Central memory CD8-positive, alpha-beta T cell (primary cell): ENCODE measurements around the gene CHCHD6.
A peak's percentile ranks its signal among the peaks of the same experiment; 100 is the strongest.

Experiments
- ATAC-seq: fragments of 150-1000 bp; cut with Tn5 transposase; replicated peaks from 2 replicates; pipeline ENCODE4 v1.10.0; 2022; ENCODE audit warnings: mild to moderate bottlenecking, moderate FRiP score, moderate number of reproducible peaks; ENCODE audit not compliant: poor library complexity, severe bottlenecking; ENCODE audit errors: extremely low read depth
- DNase-seq, 2 donors: peaks; one replicate each; pipeline ENCODE4 v3.0.0; 2021; ENCODE audit warnings: low spot score in 2 of 2
- H3K27ac Mint-ChIP-seq: one replicate; pipeline ENCODE4 v1.8.0; 2022; ENCODE audit warnings: low read depth, mild to moderate bottlenecking, moderate library complexity, mixed read lengths
- H3K27me3 Mint-ChIP-seq: one replicate; pipeline ENCODE4 v1.8.0; 2022; ENCODE audit warnings: mixed read lengths
- H3K36me3 Mint-ChIP-seq: one replicate; pipeline ENCODE4 v1.8.0; 2022; ENCODE audit warnings: mild to moderate bottlenecking, moderate library complexity, mixed read lengths; ENCODE audit not compliant: insufficient read depth
- H3K4me1 Mint-ChIP-seq: one replicate; pipeline ENCODE4 v1.8.0; 2022; ENCODE audit warnings: mixed read lengths
- H3K4me3 Mint-ChIP-seq: one replicate; pipeline ENCODE4 v1.8.0; 2022; ENCODE audit warnings: mild to moderate bottlenecking, moderate library complexity, mixed read lengths
- H3K9me3 Mint-ChIP-seq: one replicate; pipeline ENCODE4 v1.8.0; 2022; ENCODE audit warnings: mixed read lengths

The CHCHD6 gene

GRCh38 chr3:126972866-126973265 is 268.8 kb downstream of the CHCHD6 start:
- no peaks in the 10 kb centered on the region for H3K4me1 Mint-ChIP-seq
- ATAC-seq (no peak), DNase-seq (no peak)
- no peak overlapping the region for H3K4me3 Mint-ChIP-seq
- H3K36me3 Mint-ChIP-seq, result peaks cover 2% of the 10 kb centered on the region
- H3K9me3 Mint-ChIP-seq, result peaks cover 13% of the 10 kb centered on the region
- no peak overlapping the region for H3K27ac Mint-ChIP-seq
- H3K27me3 Mint-ChIP-seq, result peaks cover 32% of the 10 kb centered on the region

DNA sequence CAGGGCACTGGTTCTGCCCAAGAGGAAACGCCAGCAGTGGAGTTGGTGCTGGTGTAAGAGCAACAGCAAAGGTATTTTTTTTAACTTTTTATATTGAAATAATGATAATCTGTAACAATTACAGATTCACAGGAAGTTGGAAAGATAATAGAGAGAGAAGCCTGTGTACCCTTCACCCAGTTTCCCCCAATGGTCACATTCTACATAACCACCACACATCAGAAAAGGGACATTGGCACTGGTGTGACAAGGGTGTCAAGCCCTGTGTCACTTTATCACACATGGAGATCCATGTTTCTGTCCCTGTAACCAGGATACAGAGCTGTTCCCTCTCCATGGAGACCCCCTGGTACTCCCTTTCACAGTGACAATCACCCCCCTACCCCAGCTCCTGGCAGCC is 269.8 kb downstream of the CHCHD6 start:
- Mint-ChIP-seq H3K36me3 (peaks cover 4% of the 10 kb centered on the region), H3K4me3 (no peak overlapping the region), H3K9me3 (peaks cover 13% of the 10 kb centered on the region), H3K27ac (no peak overlapping the region), H3K4me1 (no peaks in the 10 kb centered on the region), H3K27me3 (peaks cover 41% of the 10 kb centered on the region)
- DNase-seq, result no peak
- ATAC-seq, result no peak

DNA sequence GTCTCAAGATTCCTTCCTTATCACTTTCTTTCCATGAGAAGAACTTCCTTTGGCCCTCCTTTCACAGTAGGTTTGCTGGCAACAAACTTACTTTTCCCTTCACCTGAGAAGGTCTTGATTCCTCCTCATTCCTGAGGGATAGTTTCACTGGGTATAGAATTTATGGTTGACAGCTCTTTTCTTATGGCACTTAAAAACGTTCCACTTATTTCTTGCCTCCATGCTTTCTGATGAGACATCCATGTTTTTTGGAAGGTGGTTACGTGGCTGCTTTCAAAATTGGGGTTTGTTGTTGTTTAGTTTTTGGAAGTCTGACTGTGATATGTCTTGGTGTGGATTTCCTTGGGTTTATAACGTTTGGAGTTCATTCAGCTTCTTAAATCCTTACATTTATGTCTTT is 270.7 kb downstream of the CHCHD6 start:
- H3K36me3 Mint-ChIP-seq, result peaks cover 4% of the 10 kb centered on the region
- ATAC-seq (no peak), DNase-seq (no peak)
- H3K9me3 Mint-ChIP-seq, result peaks cover 13% of the 10 kb centered on the region
- peaks cover 41% of the 10 kb centered on the region for H3K27me3 Mint-ChIP-seq
- no peaks in the 10 kb centered on the region for H3K4me1 Mint-ChIP-seq
- no peak overlapping the region for H3K27ac Mint-ChIP-seq
- H3K4me3 Mint-ChIP-seq, result no peak overlapping the region

- H3K4me1 Mint-ChIP-seq, result no peaks in the 10 kb centered on the region
- peaks cover 47% of the 10 kb centered on the region for H3K27me3 Mint-ChIP-seq
- H3K36me3 Mint-ChIP-seq, result peaks cover 2% of the 10 kb centered on the region
Measured at GRCh38 chr3:126976906-126977305, 272.9 kb downstream of the CHCHD6 start.

GRCh38 chr3:126977821-126978220 is 273.8 kb downstream of the CHCHD6 start:
- no peak for ATAC-seq
- peaks cover 5% of the 10 kb centered on the region for H3K4me1 Mint-ChIP-seq
- no peak overlapping the region for H3K4me3 Mint-ChIP-seq
- H3K27me3 Mint-ChIP-seq, result peaks cover 47% of the 10 kb centered on the region
- H3K36me3 Mint-ChIP-seq, result peaks cover 5% of the 10 kb centered on the region
- DNase-seq, result no peak
- H3K9me3 Mint-ChIP-seq, result peaks cover 13% of the 10 kb centered on the region
- no peak overlapping the region for H3K27ac Mint-ChIP-seq

More at GRCh38 chr3:126976906-126977305, 272.9 kb downstream of the CHCHD6 start:
- H3K27ac Mint-ChIP-seq, result no peak overlapping the region
- no peak overlapping the region for H3K4me3 Mint-ChIP-seq
- ATAC-seq, result no peak
- peaks cover 13% of the 10 kb centered on the region for H3K9me3 Mint-ChIP-seq
- no peak for DNase-seq

DNA sequence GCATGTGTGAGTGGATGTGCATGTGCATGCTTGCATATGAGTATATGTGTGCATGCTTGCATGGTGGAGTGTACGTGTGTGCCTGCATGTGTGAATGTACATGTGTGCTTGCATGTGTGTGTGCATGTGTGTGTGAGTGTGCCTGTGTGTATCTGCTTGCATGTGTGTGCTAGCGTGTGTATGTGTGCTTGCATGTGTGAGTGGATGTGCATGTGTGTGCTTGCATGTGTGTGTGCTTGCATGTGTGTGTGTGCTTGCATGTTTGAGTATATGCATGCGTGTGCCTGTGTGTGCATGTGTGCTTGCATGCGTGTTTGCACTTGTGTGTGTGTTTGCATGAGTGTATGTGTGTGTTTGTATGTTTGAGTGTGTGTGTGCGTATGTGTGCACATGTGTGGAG is 274.3 kb downstream of the CHCHD6 start:
- no peak overlapping the region for H3K4me3 Mint-ChIP-seq
- no peak for ATAC-seq
- H3K27me3 Mint-ChIP-seq, result peaks cover 47% of the 10 kb centered on the region
- H3K27ac Mint-ChIP-seq, result no peak overlapping the region
- H3K9me3 Mint-ChIP-seq, result peaks cover 13% of the 10 kb centered on the region
- peaks cover 5% of the 10 kb centered on the region for H3K36me3 Mint-ChIP-seq
- H3K4me1 Mint-ChIP-seq, result peaks cover 5% of the 10 kb centered on the region
- DNase-seq, result no peak

DNA sequence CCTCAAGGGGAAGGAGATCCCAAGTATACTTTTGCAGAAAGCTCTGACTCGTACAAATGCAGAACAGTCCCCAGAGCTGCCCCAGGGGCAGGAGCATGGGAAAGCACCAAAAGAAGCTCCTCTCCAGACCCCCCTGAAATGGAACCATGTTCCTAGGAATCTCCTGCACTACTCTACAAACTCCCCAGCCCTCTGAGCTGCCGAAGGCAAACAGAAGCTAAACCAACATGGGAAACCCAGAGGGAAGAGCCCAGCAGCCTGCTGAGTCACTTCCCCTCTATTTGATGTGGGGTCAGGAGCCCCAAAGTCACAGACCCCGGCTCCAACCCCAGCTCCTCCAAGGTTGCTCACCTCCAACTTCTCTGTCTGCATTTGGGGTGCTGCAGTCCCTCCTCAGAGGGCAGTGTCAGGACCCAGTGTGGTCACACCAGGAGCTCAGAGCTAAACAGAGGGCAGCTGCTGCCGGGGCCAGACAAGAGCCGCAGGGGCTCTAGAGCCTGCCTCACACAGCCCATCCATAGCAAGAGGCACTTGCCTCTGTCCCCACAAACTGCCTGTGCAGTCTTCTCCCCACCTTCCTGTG is 275.1 kb downstream of the CHCHD6 start:
- ATAC-seq (no peak), DNase-seq (no peak)
- Mint-ChIP-seq H3K4me3 (no peak overlapping the region), H3K9me3 (peaks cover 12% of the 10 kb centered on the region), H3K27ac (no peak overlapping the region), H3K27me3 (peaks cover 43% of the 10 kb centered on the region), H3K36me3 (peaks cover 5% of the 10 kb centered on the region), H3K4me1 (peaks cover 5% of the 10 kb centered on the region)

DNA sequence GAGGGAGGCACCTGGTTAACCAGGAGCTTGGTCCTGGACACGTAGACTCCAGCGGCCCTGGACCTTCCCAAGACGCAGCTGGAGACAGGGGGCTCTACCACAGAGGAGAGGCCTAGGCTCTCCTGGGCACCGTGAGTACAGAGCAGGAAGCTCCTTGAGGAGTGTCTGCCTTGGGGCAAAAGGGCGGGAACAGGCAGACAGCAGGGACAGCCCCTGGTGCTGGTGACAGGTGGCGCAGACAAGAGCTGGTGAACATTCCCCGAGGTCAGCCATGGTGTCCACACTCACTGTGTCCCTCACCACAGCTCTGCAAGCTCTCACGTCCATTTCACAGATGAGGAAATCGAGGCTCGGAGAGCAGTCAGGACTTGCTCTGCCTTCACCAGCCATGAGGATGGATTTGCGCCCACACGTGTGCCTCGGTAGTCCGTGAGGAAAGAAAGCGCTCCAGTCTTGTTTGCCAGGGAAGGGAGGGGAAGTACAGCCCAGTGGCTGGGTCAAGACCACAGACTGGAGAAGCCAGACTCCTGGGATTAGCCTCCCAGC is 276.3 kb downstream of the CHCHD6 start:
- Mint-ChIP-seq H3K36me3 (peaks cover 7% of the 10 kb centered on the region), H3K27ac (no peak overlapping the region), H3K27me3 (peaks cover 31% of the 10 kb centered on the region), H3K9me3 (peaks cover under 1% of the 10 kb centered on the region), H3K4me3 (peak overlapping the region; percentile 57), H3K4me1 (peaks cover 5% of the 10 kb centered on the region)
- ATAC-seq (no peak), DNase-seq (no peak)

DNA sequence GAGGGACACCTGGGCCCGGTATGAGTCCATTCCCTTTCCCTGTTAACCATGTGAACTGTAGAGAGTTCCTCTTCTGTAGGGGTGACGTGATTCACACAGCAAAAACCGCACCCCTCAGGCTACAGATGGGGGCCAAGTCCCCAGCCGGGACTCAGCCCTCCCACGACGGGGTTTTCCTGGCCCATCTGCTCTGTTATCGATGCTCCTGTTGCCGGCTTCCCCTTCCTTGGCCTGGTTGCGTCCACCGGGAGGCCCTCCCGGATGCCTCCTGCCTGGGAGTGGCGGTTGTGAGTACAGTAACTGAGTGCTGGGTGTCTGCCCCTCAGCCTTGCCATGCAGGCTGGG is 278.1 kb downstream of the CHCHD6 start:
- Mint-ChIP-seq H3K27ac (peak overlapping the region; percentile 95), H3K9me3 (no peaks in the 10 kb centered on the region), H3K36me3 (peaks cover 8% of the 10 kb centered on the region), H3K4me1 (peaks cover 7% of the 10 kb centered on the region), H3K4me3 (peak overlapping the region; percentile 75), H3K27me3 (peaks cover 27% of the 10 kb centered on the region)
- ATAC-seq (peak; percentile 37), DNase-seq (peak in 1 of 2 donors; percentile 52)

GRCh38 chr3:126982471-126983175 is 278.6 kb downstream of the CHCHD6 start, which contains the start of gene PLXNA1:
TSS of gene PLXNA1 (plus strand) at chr3:126983115. CDS start at chr3:126988594, 5,479 bp downstream.
- Mint-ChIP-seq H3K4me3 (peak within 1 kb of the TSS; percentile 75), H3K4me1 (peaks cover 11% of the 10 kb centered on the region), H3K9me3 (no peaks in the 10 kb centered on the region)

DNA sequence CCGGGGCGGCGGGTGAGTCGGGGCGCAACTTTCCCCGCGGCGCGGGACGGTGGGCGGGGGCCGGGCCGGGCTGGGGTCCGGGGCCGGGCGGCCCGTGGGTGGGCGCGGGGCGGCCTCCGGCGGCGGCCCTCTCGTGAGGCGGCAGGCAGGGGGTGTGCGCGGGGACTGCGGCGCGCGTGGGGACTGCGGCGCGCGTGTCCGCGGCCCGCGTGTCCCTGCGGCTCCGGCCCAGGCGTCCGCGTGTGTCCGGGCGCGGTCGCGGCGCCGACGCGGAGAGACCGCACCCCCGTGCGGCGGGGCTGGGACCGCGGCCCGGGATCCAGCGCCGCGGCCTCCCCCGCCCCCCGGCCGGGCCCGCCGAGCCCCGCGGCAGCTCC is 279.2 kb downstream of the CHCHD6 start:
- ATAC-seq, result no peak
- H3K27ac Mint-ChIP-seq, result no peak overlapping the region
- DNase-seq, result no peak

More at GRCh38 chr3:126982471-126983175, 278.6 kb downstream of the CHCHD6 start, which contains the start of gene PLXNA1:
- H3K27me3 Mint-ChIP-seq, result peaks cover 26% of the 10 kb centered on the region
- DNase-seq (peak; percentile 82 to 89), ATAC-seq (peak; percentile 84)
- peak within 1 kb of the TSS; percentile 95 for H3K27ac Mint-ChIP-seq
- peaks cover 10% of the 10 kb centered on the region for H3K36me3 Mint-ChIP-seq

GRCh38 chr3:126983653-126984390 is 279.8 kb downstream of the CHCHD6 start:
- H3K36me3 Mint-ChIP-seq, result peaks cover 8% of the 10 kb centered on the region
- no peak overlapping the region for H3K27ac Mint-ChIP-seq
- DNase-seq (no peak), ATAC-seq (no peak)
- peaks cover 11% of the 10 kb centered on the region for H3K4me1 Mint-ChIP-seq
- peaks cover 14% of the 10 kb centered on the region for H3K27me3 Mint-ChIP-seq
- no peaks in the 10 kb centered on the region for H3K9me3 Mint-ChIP-seq
- peak overlapping the region; percentile 46 for H3K4me3 Mint-ChIP-seq

More for the DNA sequence above, 279.2 kb downstream of the CHCHD6 start:
- Mint-ChIP-seq H3K36me3 (peaks cover 10% of the 10 kb centered on the region), H3K4me1 (peaks cover 11% of the 10 kb centered on the region), H3K4me3 (no peak overlapping the region), H3K9me3 (no peaks in the 10 kb centered on the region), H3K27me3 (peaks cover 19% of the 10 kb centered on the region)
